ENCODE results near the gene PIP5K1B. TPM values are rescaled to one million over a fixed set of nuclear protein-coding genes. Genes with fewer than 3 reads are reported as not detected.

The PIP5K1B gene
- total and polyA plus RNA-seq, 2 of the 13 experiments (the other 11 are each of a cell fraction or from before 2014, with no cell fraction given) = 15.8 to 17.5 TPM

GRCh38 chr9:68961587-68961986, 256.5 kb downstream of the PIP5K1B start:
- ChIA-PET CTCF (ENCODE audit: low intra/inter-chr PET ratio, low total read pairs) (no interaction called here), POLR2A (no interaction called here)
- BruUV-seq (replicated peaks) = no TSS peak
- peaks cover 0 to 4% of the 10 kb centered on the region in 2 experiments; a peak in 1 of 5 replicates for H3K36me3 ChIP-seq (replicated peaks in 1 of 2; ENCODE audit: control insufficient read depth in 1 of 2, insufficient read depth in 2 of 2, low read length in 2 of 2)
- ATAC-seq (no peak), FAIRE-seq (no peak), DNase-seq (ENCODE audit: low spot score) (no peak)
- no peak overlapping the region for H2AFZ ChIP-seq (ENCODE audit: low read length)
- H3K4me1 ChIP-seq (ENCODE audit: insufficient read depth, low read length) = peaks cover 22% of the 10 kb centered on the region
- no peaks in the 10 kb centered on the region for H3K27me3 ChIP-seq (ENCODE audit: control insufficient read depth in 1 of 2, insufficient read depth in 2 of 2, low read length in 2 of 2)
- 99% methylated on average over 4 of the region's 4 CpGs for WGBS (ENCODE audit: low lambda C conversion rate)
- H3K9ac ChIP-seq (ENCODE audit: insufficient read depth, low read depth, low read length) = no peak overlapping the region
- H3K4me2 ChIP-seq (ENCODE audit: low read depth, low read length) = no peak overlapping the region
- H3K27ac ChIP-seq (ENCODE audit: extremely low read length, insufficient read depth, low read length) = no peak overlapping the region
- no peak overlapping the region for H3K4me3 ChIP-seq (replicated peaks in 1 of 3; ENCODE audit: insufficient read depth in 1 of 3, low read depth in 2 of 3, low read length in 3 of 3)
- no peaks in the 10 kb centered on the region for H4K20me1 ChIP-seq (ENCODE audit: insufficient read depth, low read length)
- TF ChIP-seq BCLAF1 (IDR thresholded peaks at IDR 0.05) (no peak), ZNF10 (CRISPR knock-in tag; IDR thresholded peaks at IDR 0.05; ENCODE audit: borderline replicate concordance, low read depth) (no peak)
- in situ Hi-C loops (cut with HindIII; ENCODE audit: extremely low pct_ligation_motif_present, low pct_unique_long_range_greater_than_20kb) = loop anchor here (10.0 kb wide), 1 partner anchor 177 kb away; a partner anchor contains a TSS
- H3K9me3 ChIP-seq (ENCODE audit: low read length) = no peaks in the 10 kb centered on the region
- intact Hi-C loops (cut with micrococcal nuclease; ENCODE audit: unreplicated experiment) = no loop called here
- no peaks in the 10 kb centered on the region for H3K79me2 ChIP-seq (ENCODE audit: insufficient read depth, low read length)

- H3K27ac ChIP-seq (ENCODE audit: extremely low read length, insufficient read depth, low read length) = no peak overlapping the region
- intact Hi-C loops (cut with micrococcal nuclease; ENCODE audit: unreplicated experiment) (no loop called here), in situ Hi-C loops (cut with HindIII; ENCODE audit: extremely low pct_ligation_motif_present, low pct_unique_long_range_greater_than_20kb) (loop anchor here (10.0 kb wide), 1 partner anchor 179 kb away; a partner anchor contains a TSS)
- H3K4me3 ChIP-seq (replicated peaks in 1 of 3; ENCODE audit: insufficient read depth in 1 of 3, low read depth in 2 of 3, low read length in 3 of 3) = no peak overlapping the region
- POLR2A ChIA-PET = no interaction called here
- CTCF ChIA-PET (ENCODE audit: low intra/inter-chr PET ratio, low total read pairs) = no interaction called here
- BruUV-seq (replicated peaks) = no TSS peak
- no peaks in the 10 kb centered on the region; a peak in 1 of 5 replicates for H3K36me3 ChIP-seq (replicated peaks in 1 of 2; ENCODE audit: control insufficient read depth in 1 of 2, insufficient read depth in 2 of 2, low read length in 2 of 2)
- no peak overlapping the region for H3K4me2 ChIP-seq (ENCODE audit: low read depth, low read length)
- H3K79me2 ChIP-seq (ENCODE audit: insufficient read depth, low read length) = no peaks in the 10 kb centered on the region
- no peak for TF ChIP-seq ZNF512 (CRISPR knock-in tag; IDR thresholded peaks at IDR 0.05)
- H3K9ac ChIP-seq (ENCODE audit: insufficient read depth, low read depth, low read length) = no peak overlapping the region
- ATAC-seq = no peak
- peaks cover 40% of the 10 kb centered on the region for H3K4me1 ChIP-seq (ENCODE audit: insufficient read depth, low read length)
- FAIRE-seq = no peak
- no peak overlapping the region for H2AFZ ChIP-seq (ENCODE audit: low read length)
- H4K20me1 ChIP-seq (ENCODE audit: insufficient read depth, low read length) = no peaks in the 10 kb centered on the region
- no peaks in the 10 kb centered on the region for H3K9me3 ChIP-seq (ENCODE audit: low read length)
- DNase-seq (ENCODE audit: low spot score) = no peak
- 97% methylated on average over 3 of the region's 3 CpGs for WGBS (ENCODE audit: low lambda C conversion rate)
- H3K27me3 ChIP-seq (ENCODE audit: control insufficient read depth in 1 of 2, insufficient read depth in 2 of 2, low read length in 2 of 2) = no peaks in the 10 kb centered on the region
These were observed 258.4 kb downstream of the PIP5K1B start for GRCh38 chr9:68963416-68963815.
